ENCODE data around the gene CCNB3. TPM values are rescaled to one million over a fixed set of nuclear protein-coding genes. Genes with fewer than 3 reads are reported as not detected.
"Not testable (repeated sequence)": the region's sequence is repeated elsewhere in the genome, so short reads cannot be mapped to it uniquely, and the experiment has no call there.

Gene CCNB3
- 0.11 TPM for total RNA-seq
- long read RNA-seq = 0 reads

GRCh38 chrX:50204364-50204899 lies at the start of gene CCNB3:
TSS of gene CCNB3 (plus strand) at chrX:50204765. CDS start at chrX:50285164, 80,399 bp downstream.
- intact Hi-C loops (cut with DNase I) = no loop called here
- no peak for DNase-seq (ENCODE audit: low spot score)

- no peak for DNase-seq (ENCODE audit: low spot score)
- intact Hi-C loops (cut with DNase I) = no loop called here
Measured at GRCh38 chrX:50157545-50158135, 46.9 kb upstream of the CCNB3 start.

GRCh38 chrX:50158593-50158992 lies 46.0 kb upstream of the CCNB3 start:
- no peak for DNase-seq (ENCODE audit: low spot score)
- intact Hi-C loops (cut with DNase I) = no loop called here

- no peak for DNase-seq (ENCODE audit: low spot score)
- intact Hi-C loops (cut with DNase I) = no loop called here
Measured at GRCh38 chrX:50161127-50161526, 43.4 kb upstream of the CCNB3 start.

- no peak for DNase-seq (ENCODE audit: low spot score)
- intact Hi-C loops (cut with DNase I) = no loop called here
Measured at GRCh38 chrX:50165727-50166126, 38.8 kb upstream of the CCNB3 start.

GRCh38 chrX:50167366-50167765 lies 37.2 kb upstream of the CCNB3 start:
- intact Hi-C loops (cut with DNase I) = no loop called here
- DNase-seq (ENCODE audit: low spot score) = no peak

- DNase-seq (ENCODE audit: low spot score) = no peak
- intact Hi-C loops (cut with DNase I) = no loop called here
Measured at GRCh38 chrX:50168241-50168687, 36.3 kb upstream of the CCNB3 start.

- DNase-seq (ENCODE audit: low spot score) = no peak
- intact Hi-C loops (cut with DNase I) = no loop called here
Measured at GRCh38 chrX:50169717-50170116, 34.8 kb upstream of the CCNB3 start.

GRCh38 chrX:50180073-50180940 lies 24.3 kb upstream of the CCNB3 start:
- no peak for DNase-seq (ENCODE audit: low spot score)
- intact Hi-C loops (cut with DNase I) = no loop called here

- DNase-seq (ENCODE audit: low spot score) = no peak
- intact Hi-C loops (cut with DNase I) = no loop called here
Measured at GRCh38 chrX:50183891-50184290, 20.7 kb upstream of the CCNB3 start.

GRCh38 chrX:50188859-50189600 lies 15.5 kb upstream of the CCNB3 start:
- intact Hi-C loops (cut with DNase I) = no loop called here
- no peak for DNase-seq (ENCODE audit: low spot score)

- intact Hi-C loops (cut with DNase I) = no loop called here
- no peak for DNase-seq (ENCODE audit: low spot score)
Measured at GRCh38 chrX:50198348-50198747, 6.2 kb upstream of the CCNB3 start.

GRCh38 chrX:50200907-50201306 lies 3.7 kb upstream of the CCNB3 start, which contains the start of gene AKAP4:
TSS of gene AKAP4 (minus strand) at chrX:50201007. CDS start at chrX:50200889, 118 bp downstream.
- intact Hi-C loops (cut with DNase I) = no loop called here
- no peak for DNase-seq (ENCODE audit: low spot score)

GRCh38 chrX:50202539-50202938 lies 2.0 kb upstream of the CCNB3 start:
- DNase-seq (ENCODE audit: low spot score) = no peak
- intact Hi-C loops (cut with DNase I) = no loop called here

GRCh38 chrX:50206753-50207152 lies 2.2 kb downstream of the CCNB3 start:
- intact Hi-C loops (cut with DNase I) = no loop called here
- DNase-seq (ENCODE audit: low spot score) = no peak

GRCh38 chrX:50211510-50211909 lies 6.9 kb downstream of the CCNB3 start:
- intact Hi-C loops (cut with DNase I) = no loop called here
- DNase-seq (ENCODE audit: low spot score) = no peak

- DNase-seq (ENCODE audit: low spot score) = peak; percentile 76
- intact Hi-C loops (cut with DNase I) = no loop called here
Measured at GRCh38 chrX:50281253-50281652, 76.7 kb downstream of the CCNB3 start.

GRCh38 chrX:50327235-50327634 lies 122.7 kb downstream of the CCNB3 start:
- intact Hi-C loops (cut with DNase I) = no loop called here
- no peak for DNase-seq (ENCODE audit: low spot score)

GRCh38 chrX:50332668-50333067 lies 128.1 kb downstream of the CCNB3 start:
- intact Hi-C loops (cut with DNase I); DNase-seq (ENCODE audit: low spot score): not testable (repeated sequence)

- intact Hi-C loops (cut with DNase I) = no loop called here
- no peak for DNase-seq (ENCODE audit: low spot score)
Measured at GRCh38 chrX:50333308-50333707, 128.7 kb downstream of the CCNB3 start.
